Measurements from ENCODE around the gene LRRC61. TPM values are rescaled to one million over a fixed set of nuclear protein-coding genes. Genes with fewer than 3 reads are reported as not detected.

LRRC61 gene
- total RNA-seq, 1 donor from 2014 or later, result 28.3 TPM

DNA sequence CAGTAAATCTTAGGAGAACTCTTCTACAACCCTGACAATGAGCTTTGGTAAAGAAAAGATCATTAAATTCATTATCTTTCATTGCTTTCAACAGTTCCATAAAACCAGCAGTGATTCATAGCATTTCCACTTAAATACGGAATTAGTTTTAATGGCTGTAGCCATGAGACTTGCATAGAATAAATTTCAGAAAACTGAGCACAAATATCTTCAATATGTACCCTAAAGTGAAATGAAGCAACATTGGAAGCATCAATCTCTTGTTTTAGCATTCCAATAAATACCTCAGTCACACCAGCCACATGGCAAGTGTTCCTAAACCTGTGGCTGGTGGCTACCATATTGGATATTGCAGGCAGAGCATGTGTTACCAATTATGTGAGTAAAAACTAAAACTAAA is 21.9 kb downstream of the LRRC61 start:
- Mint-ChIP-seq H3K4me3 (ENCODE audit: low read depth) (no peak overlapping the region), H3K4me1 (ENCODE audit: low read depth) (peaks cover 9% of the 10 kb centered on the region), H3K27ac (no peak overlapping the region), H3K9me3 (ENCODE audit: low read depth) (no peaks in the 10 kb centered on the region), H3K36me3 (ENCODE audit: insufficient read depth) (no peaks in the 10 kb centered on the region), H3K27me3 (peaks cover 38% of the 10 kb centered on the region)
- TF ChIP-seq, protein P1, sequence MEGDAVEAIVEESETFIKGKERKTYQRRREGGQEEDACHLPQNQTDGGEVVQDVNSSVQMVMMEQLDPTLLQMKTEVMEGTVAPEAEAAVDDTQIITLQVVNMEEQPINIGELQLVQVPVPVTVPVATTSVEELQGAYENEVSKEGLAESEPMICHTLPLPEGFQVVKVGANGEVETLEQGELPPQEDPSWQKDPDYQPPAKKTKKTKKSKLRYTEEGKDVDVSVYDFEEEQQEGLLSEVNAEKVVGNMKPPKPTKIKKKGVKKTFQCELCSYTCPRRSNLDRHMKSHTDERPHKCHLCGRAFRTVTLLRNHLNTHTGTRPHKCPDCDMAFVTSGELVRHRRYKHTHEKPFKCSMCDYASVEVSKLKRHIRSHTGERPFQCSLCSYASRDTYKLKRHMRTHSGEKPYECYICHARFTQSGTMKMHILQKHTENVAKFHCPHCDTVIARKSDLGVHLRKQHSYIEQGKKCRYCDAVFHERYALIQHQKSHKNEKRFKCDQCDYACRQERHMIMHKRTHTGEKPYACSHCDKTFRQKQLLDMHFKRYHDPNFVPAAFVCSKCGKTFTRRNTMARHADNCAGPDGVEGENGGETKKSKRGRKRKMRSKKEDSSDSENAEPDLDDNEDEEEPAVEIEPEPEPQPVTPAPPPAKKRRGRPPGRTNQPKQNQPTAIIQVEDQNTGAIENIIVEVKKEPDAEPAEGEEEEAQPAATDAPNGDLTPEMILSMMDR (IDR thresholded peaks at IDR 0.05; ENCODE audit: unreplicated experiment), result no peak
- DNase-seq (ENCODE audit: low spot score, unreplicated experiment), result no peak

DNA sequence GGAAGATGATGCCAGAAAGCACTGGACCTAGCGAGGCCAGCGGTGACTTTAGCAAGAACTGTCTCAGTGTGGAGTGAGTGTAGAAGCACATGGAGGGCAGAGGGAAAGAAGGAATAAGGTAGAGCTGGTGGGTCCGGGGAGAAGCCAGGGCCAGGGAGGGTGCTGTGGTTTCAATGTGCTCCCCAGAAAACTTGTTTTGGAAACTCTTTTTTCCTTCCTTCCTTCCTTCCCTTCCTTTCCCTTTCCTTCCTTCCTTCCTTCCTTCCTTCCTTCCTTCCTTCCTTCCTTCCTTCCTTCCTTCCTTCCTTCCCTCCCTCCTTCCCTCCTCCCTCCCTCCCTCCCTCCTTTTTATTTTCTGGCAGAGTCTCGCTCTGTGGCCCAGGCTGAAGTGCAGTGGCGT is 23.8 kb downstream of the LRRC61 start:
- Mint-ChIP-seq H3K9me3 (ENCODE audit: low read depth) (no peaks in the 10 kb centered on the region), H3K27me3 (peaks cover 29% of the 10 kb centered on the region), H3K27ac (no peak overlapping the region), H3K4me3 (ENCODE audit: low read depth) (no peak overlapping the region), H3K36me3 (ENCODE audit: insufficient read depth) (no peaks in the 10 kb centered on the region), H3K4me1 (ENCODE audit: low read depth) (peaks cover 2% of the 10 kb centered on the region)
- TF ChIP-seq, protein P1 (IDR thresholded peaks at IDR 0.05; ENCODE audit: unreplicated experiment), result no peak
- no peak for DNase-seq (ENCODE audit: low spot score, unreplicated experiment)

DNA sequence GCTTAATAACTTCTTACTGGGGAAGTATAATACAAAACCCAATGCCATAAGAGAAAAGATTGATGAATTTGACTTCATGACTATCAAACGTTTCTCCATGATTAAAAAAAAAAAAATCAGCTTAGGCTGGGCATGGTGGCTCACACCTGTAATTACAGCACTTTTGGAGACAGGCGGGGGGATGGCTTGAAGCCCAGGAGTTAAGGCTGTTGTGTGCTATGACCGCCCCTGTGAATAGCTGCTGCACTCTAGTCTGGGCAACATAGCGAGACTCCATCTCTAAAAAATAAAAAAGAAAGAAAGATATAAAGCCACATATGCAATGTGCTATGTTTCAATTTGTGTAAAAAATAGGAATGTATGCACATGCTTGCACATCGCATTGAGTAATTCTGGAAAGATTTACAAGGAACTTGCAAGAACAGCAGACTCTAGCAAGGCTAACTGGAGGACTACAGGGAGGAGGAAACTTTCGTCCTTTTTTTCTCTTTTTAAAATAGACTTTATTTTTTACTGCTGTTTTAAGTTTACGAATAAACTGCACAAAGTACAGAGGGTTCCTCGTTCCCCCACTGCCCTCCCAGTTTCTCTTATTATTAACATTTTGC is 28.5 kb downstream of the LRRC61 start:
- no peak overlapping the region for H3K27ac Mint-ChIP-seq

DNA sequence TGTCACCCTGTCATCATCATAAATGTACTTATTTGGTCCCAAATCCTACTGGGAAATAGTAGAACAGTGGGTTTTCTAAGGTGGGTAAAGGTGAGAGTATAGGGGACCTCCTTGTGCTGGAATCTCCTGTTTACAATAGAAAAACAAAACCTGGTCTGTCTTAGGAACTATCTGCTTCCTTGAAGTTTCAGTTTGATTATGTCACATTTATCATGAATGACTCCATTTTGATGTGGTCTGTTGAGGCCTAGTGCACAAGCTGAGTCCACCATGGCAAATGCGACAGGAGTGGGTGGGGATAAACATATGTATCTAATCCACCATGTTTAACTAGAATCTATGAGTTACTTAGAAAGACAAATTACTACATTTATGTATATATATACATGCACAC is 32.5 kb downstream of the LRRC61 start:
- no peaks in the 10 kb centered on the region for H3K27me3 Mint-ChIP-seq
- no peak overlapping the region for H3K4me3 Mint-ChIP-seq (ENCODE audit: low read depth)
- no peaks in the 10 kb centered on the region for H3K9me3 Mint-ChIP-seq (ENCODE audit: low read depth)
- H3K4me1 Mint-ChIP-seq (ENCODE audit: low read depth), result no peaks in the 10 kb centered on the region
- peak overlapping the region; percentile 69 for H3K27ac Mint-ChIP-seq
- DNase-seq (ENCODE audit: low spot score, unreplicated experiment), result no peak
- TF ChIP-seq, protein P1 (IDR thresholded peaks at IDR 0.05; ENCODE audit: unreplicated experiment), result no peak
- H3K36me3 Mint-ChIP-seq (ENCODE audit: insufficient read depth), result no peaks in the 10 kb centered on the region

More for the DNA sequence above, 28.5 kb downstream of the LRRC61 start:
- Mint-ChIP-seq H3K36me3 (ENCODE audit: insufficient read depth) (no peaks in the 10 kb centered on the region), H3K9me3 (ENCODE audit: low read depth) (no peaks in the 10 kb centered on the region), H3K4me3 (ENCODE audit: low read depth) (no peak overlapping the region), H3K4me1 (ENCODE audit: low read depth) (no peaks in the 10 kb centered on the region), H3K27me3 (peaks cover 1% of the 10 kb centered on the region)
- no peak for DNase-seq (ENCODE audit: low spot score, unreplicated experiment)
- TF ChIP-seq, protein P1 (IDR thresholded peaks at IDR 0.05; ENCODE audit: unreplicated experiment), result no peak

DNA sequence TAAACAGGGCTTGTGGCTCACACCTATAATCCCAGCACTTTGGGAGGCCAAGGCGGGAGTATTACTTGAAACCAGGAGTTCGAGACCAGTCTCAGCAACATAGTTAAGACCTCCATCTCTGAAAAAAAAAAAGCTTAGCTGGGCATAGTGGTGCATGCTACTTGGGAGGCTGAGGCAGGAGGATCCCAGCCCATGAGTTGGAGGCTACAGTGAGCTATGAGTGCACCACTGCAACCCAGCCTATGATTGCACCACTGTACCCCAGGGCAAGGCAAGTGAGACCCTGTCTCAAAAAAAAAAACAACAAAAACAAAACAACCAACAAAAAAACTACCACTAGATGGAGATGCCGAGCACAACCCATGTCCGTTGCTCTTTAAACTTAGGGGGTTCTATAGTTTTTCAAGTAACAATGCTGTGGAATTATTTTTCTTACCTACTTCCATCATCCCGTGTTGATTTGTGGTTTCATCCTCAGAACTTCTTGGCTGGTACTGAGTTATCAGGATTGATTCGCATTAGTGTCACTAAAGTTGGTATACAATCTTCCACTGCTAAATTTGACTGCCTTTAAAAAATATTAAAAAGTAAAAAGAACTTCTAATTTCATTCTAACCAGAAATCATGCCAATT is 33.2 kb downstream of the LRRC61 start:
- H3K9me3 Mint-ChIP-seq (ENCODE audit: low read depth), result no peaks in the 10 kb centered on the region
- H3K27me3 Mint-ChIP-seq, result no peaks in the 10 kb centered on the region
- no peak overlapping the region for H3K27ac Mint-ChIP-seq
- no peak overlapping the region for H3K4me3 Mint-ChIP-seq (ENCODE audit: low read depth)
- TF ChIP-seq, protein P1 (IDR thresholded peaks at IDR 0.05; ENCODE audit: unreplicated experiment), result peak; percentile 68
- no peaks in the 10 kb centered on the region for H3K36me3 Mint-ChIP-seq (ENCODE audit: insufficient read depth)
- no peak for DNase-seq (ENCODE audit: low spot score, unreplicated experiment)
- H3K4me1 Mint-ChIP-seq (ENCODE audit: low read depth), result no peaks in the 10 kb centered on the region
